HS-5 (cell line): ENCODE data around the gene PTH1R.

Experiments used
- DNase-seq: peaks from one replicate; pipeline ENCODE4 v3.0.0-alpha.2; 2012; ENCODE audit warnings: low read depth

Gene PTH1R

GRCh38 chr3:46864061-46864881, 13.2 kb upstream of the PTH1R start:
- DNase-seq, result no peak

DNA sequence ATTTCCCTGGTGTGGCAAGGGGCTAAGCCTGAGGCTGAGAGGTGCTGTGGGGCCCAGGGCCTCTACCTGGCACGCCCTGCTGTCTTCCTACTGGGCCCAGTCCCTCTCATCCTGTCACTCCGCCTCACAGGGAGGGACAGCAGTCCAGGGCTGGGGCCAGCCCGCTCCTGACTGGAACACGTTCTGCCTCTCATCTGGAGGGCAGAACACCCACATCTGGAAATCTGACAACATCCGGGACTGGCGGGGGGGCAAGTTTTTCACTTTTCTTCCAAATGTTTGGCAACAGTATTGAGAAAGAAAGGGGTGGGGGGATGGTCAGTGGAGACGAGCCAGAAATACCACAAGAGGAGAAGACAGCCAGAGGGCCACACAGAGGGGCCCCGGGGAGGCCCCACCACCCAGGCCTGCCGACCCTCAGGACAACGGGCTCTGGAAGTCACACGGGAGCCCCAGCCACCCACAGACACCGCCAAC, 12.5 kb upstream of the PTH1R start:
- DNase-seq, result no peak

DNA sequence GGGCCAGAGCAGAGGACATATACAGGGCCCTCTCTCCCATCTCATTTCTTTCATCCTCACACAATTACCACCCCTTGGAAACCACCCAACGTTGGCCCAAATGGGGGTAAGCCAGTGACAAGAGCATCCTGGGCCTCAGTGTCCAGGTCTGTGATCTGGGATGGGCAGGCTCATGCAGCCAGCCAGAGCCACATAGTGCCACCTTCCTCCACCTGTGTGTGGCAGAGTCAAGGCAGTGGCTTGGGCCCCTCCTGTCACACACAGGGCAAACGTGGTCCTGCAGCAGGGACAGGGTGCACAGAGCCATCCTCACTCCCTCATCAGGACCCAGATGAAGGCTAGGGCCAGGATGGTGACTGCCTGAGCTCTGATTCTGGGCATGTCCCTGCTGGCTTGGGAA, 12.0 kb upstream of the PTH1R start:
- no peak for DNase-seq

GRCh38 chr3:46866032-46866595, 11.4 kb upstream of the PTH1R start:
- DNase-seq, result no peak

GRCh38 chr3:46866720-46867549, 10.6 kb upstream of the PTH1R start:
- no peak for DNase-seq

- no peak for DNase-seq
Observed at GRCh38 chr3:46867550-46867898, 10.0 kb upstream of the PTH1R start.

DNA sequence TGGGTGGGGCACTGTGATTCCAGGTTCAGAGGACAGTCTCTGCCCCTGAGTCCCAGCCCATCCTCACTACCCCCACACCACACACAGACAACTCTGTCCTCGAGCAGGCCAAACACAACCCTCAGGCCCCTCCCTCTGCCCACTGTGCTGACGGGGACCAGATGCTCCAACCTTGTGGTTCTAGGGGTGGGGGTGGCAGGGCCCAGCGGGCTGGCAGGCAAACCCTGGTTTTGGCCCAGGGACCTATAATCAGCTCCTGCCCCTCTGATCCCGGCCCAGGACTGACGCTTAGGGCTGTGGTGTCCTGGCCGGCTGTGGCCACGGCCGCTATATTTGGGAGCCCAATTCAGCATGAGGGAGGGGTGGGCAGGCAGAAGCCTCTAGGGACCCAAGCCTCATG, 9.2 kb upstream of the PTH1R start:
- DNase-seq, result no peak

- DNase-seq, result no peak
Observed at GRCh38 chr3:46868948-46869347, 8.6 kb upstream of the PTH1R start.

GRCh38 chr3:46869440-46869839, 8.1 kb upstream of the PTH1R start:
- DNase-seq, result no peak

DNA sequence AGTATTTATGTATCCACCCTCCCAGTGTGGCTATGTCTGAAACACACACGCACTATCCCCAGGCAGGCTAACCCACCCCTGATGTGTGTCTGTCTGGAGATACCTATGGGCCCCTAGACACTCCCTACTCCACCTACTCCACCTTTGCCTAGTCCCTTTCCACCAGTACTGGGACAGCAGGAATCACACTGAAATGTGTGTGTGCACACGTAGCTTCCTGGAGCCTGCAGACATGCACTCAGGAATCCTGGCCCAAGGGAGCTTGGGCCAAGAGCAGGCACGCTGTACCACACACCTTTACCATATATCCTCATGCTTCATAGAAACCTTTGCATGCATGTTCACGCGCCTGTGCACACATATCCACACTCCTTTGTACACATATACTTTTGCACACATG, 6.9 kb upstream of the PTH1R start:
- no peak for DNase-seq

- no peak for DNase-seq
Observed at GRCh38 chr3:46871222-46871621, 6.3 kb upstream of the PTH1R start.

- no peak for DNase-seq
Observed at GRCh38 chr3:46873521-46873920, 4.0 kb upstream of the PTH1R start.

GRCh38 chr3:46874430-46874829, 3.1 kb upstream of the PTH1R start:
- no peak for DNase-seq

DNA sequence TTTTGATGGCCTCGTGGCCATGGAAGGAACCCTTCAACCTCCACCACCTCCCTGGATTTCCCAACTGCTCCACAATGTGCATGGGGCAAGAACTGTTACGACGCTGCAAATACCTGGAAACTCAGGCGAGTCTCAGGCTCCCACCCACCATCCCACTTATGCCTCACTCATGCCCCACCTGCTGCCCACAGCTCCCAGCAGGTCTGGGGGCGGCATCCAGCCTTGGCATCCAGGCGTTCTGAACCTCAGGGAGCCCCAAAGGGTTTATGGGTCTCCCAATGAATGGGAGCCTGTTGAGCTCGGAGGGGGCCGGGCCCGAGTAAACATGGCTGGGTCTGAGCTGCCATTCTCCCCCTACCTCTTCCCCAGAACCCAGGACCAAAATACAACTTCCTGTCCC, 2.0 kb upstream of the PTH1R start:
- DNase-seq, result no peak

DNA sequence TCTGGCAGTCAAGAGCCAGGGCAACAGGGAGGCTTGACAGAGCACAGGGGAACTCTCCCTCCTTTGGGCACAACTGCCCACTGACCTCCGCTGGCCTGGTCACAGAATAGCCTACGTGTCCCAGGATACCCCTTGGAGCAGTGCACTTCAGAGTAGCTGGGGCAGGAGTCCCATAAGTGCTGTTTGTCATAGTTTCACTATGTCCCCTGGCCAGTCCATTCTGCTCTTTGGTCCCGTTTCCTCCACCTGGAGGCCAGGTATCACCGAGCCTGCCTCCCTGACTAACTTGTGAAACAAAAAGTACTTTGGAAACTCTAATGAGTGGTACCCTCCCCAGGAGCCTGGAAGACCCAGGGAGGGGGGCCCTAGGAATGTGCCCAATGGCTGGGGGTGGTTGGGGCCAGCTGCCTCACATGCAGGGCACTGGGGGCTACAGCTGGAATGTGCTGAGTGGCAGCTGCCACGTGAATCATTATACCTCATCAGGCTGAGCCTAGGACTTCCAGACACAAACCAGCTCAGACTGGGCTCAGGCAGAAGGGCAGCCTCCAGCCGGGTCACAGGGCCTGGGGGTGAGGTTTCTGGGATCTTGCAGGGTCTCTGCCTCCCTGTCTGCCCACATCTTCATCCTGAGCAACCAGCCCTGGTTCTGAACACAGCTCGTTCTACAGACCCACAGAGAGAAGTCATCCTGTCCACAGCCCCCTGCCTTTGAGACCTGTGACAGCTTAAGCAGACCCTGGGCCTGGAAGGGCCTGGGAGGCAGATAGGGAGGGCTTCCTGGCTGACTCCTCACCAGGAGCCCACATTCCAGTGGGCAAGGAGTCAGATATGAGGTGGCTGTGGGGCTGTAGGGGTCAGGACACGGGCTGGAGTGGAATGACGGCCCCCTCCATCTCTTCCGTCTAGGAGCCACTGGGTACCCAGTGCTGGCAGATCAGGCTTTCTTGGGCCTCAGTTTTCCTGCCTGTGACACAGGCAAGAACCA, 914 bp upstream of the PTH1R start:
- DNase-seq, result no peak

DNA sequence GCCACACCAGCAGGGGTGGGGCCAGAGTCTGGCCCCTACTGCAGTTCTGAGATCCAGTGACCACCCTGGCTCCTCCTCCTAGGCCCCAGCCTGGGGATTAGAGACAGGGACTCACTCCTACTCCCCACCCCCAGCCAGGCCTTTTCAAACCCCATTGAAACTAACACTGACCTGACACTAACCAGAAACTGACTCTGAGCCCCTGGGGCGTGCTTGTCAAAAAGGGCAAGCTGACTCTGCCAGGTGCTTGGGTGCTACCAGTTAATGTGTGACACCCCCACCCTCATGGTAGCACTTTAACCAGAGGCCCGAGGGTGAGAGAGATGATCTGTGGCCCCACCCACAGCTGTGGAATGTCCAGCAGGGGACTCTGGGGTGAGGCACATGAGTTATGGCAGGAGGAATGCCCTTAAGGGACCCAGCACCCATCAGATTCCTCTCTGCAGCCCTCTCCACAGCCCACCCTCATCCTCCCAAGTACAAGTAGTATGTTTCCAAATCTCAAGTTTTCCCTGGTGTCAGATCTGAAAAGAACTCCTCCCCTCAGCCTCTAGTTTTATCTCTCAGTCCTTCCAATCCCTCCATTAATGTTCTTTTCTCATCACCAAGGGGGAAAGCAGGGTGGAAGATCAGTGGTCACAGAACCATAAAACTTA, 1.4 kb downstream of the PTH1R start:
- DNase-seq, result no peak

- DNase-seq, result no peak
Observed at GRCh38 chr3:46880884-46881595, 3.5 kb downstream of the PTH1R start.

GRCh38 chr3:46881596-46882376, 4.3 kb downstream of the PTH1R start:
- no peak for DNase-seq

GRCh38 chr3:46882377-46883053, 5.0 kb downstream of the PTH1R start:
- DNase-seq, result no peak
